Measurements from ENCODE around the gene SDF2L1. TPM values are rescaled to one million over a fixed set of nuclear protein-coding genes. Genes with fewer than 3 reads are reported as not detected.
"Not testable (repeated sequence)": the region's sequence is repeated elsewhere in the genome, so short reads cannot be mapped to it uniquely, and the experiment has no call there.

The SDF2L1 gene
- total RNA-seq, 2 experiments from 2014 or later, result 78.7 to 79.1 TPM

DNA sequence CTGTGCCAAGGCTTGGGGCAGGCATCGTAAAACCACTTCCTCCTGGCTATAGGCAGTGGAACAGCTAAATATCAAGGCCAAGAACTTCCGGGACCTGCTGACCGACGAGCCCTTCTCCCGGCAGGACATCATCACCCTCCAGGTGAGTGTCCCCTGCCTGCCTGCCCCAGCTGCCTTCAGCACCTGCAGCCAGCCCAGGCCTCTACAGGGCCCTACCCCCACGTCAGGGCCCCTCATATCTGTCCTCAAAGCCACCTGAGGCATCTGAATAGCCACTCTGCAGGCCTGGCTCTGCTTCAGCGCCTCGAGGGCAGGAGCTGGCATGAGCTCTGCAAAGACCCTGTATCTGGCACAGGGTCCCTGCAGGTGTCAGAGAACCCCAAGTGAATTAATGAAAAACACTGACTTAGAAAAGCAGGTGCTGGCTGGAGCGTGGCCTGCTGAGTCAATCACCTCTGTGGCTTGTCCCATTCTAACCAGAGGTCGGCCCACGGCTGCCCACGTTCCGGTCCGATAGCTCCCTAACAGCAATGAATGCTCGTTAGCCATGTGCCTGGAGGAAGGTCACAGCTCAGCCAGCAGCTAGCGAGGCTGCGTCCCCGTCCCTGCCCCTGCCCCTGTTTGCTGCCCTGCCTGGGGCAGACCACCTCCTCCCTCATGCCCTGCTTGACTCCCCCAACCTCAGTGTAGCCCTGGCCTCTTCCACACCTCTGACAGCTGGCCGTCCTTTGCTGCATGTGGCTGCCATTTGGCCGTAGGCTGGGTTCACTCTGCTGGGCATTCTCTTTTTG, 40.5 kb downstream of the SDF2L1 start:
- ATAC-seq (no peak), DNase-seq (no peak)
- Mint-ChIP-seq H3K36me3 (peaks cover 1% of the 10 kb centered on the region), H3K9me3 (ENCODE audit: low read depth) (no peaks in the 10 kb centered on the region), H3K4me1 (no peaks in the 10 kb centered on the region), H3K27ac (no peak overlapping the region), H3K27me3 (no peaks in the 10 kb centered on the region), H3K4me3 (no peak overlapping the region)
- CTCF ChIA-PET, result no interaction called here

DNA sequence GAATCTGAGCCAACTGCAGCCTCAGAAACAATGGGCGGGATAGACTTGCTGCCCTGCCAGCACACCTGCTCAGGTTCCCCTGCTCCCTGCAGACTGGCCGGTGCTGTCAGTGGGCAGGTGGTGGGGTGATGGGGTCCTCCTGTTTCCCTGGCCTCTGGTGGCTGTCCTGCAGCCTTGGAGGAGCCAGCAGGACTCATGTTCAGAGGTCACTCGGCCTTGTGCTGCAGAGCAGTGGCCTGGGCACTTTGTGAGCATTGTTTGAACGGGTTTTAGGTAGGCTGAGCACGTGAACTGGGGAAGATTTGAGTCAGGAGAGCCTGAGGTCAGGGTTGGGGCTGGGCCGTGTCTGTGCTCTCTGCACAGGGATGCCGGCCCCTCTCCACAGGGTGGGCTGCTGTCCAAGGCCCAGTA, 41.3 kb downstream of the SDF2L1 start:
- DNase-seq (no peak), ATAC-seq (no peak)
- Mint-ChIP-seq H3K4me3 (no peak overlapping the region), H3K27ac (no peak overlapping the region), H3K27me3 (no peaks in the 10 kb centered on the region), H3K4me1 (no peaks in the 10 kb centered on the region), H3K9me3 (ENCODE audit: low read depth) (no peaks in the 10 kb centered on the region), H3K36me3 (no peaks in the 10 kb centered on the region)
- CTCF ChIA-PET, result no interaction called here

DNA sequence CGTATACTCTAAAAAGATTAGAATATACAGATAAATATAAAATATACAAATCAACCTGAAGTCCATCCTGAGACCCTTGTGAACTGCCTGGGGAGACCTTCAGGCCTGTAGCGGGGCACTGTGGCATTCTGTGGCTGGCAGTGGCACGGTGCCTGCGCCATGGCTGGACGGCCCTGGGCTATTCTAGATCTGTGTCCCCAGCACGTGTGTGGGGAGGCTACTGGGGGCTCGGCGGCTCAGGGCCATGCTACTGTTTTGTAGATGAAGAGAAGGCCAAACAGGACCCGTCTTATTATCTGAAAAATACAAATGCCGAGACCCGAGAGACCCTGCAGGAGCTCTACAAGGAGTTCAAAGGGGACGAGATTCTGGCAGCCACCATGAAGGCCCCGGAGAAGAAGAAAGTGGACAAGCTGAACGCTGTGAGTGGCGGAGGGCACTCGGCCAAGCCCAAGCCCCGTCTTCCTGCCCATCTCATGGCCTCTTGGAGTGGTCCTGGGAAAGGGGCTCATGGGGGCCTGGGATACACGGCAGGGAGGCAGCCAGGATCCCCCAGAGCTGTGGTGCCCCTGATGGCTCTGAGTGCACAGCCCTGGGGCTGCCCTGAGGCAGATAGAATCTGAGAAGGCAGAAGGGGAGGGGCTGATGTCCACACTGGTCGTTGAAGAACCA, 42.5 kb downstream of the SDF2L1 start:
- Mint-ChIP-seq H3K27me3 (no peaks in the 10 kb centered on the region), H3K9me3 (ENCODE audit: low read depth) (no peaks in the 10 kb centered on the region), H3K4me3 (no peak overlapping the region), H3K27ac (no peak overlapping the region), H3K4me1 (peaks cover 8% of the 10 kb centered on the region), H3K36me3 (peaks cover 2% of the 10 kb centered on the region)
- CTCF ChIA-PET, result interaction anchor here (0.7 kb wide), 1 partner anchor 35 kb away, joined by 4 read pairs; no protein-coding TSS in a partner anchor
- no peak for DNase-seq
- ATAC-seq, result no peak

GRCh38 chr22:21685164-21685513, 43.0 kb downstream of the SDF2L1 start:
- Mint-ChIP-seq H3K27ac (no peak overlapping the region), H3K9me3 (ENCODE audit: low read depth) (no peaks in the 10 kb centered on the region), H3K4me1 (peaks cover 13% of the 10 kb centered on the region), H3K36me3 (peaks cover 4% of the 10 kb centered on the region), H3K27me3 (no peaks in the 10 kb centered on the region), H3K4me3 (no peak overlapping the region)
- DNase-seq (no peak), ATAC-seq (no peak)
- CTCF ChIA-PET, result no interaction called here

- peaks cover 9% of the 10 kb centered on the region for H3K36me3 Mint-ChIP-seq
- no peak for DNase-seq
- CTCF ChIA-PET, result no interaction called here
- H3K27me3 Mint-ChIP-seq, result no peaks in the 10 kb centered on the region
- ATAC-seq, result no peak
- H3K27ac Mint-ChIP-seq, result no peak overlapping the region
- H3K9me3 Mint-ChIP-seq (ENCODE audit: low read depth), result no peaks in the 10 kb centered on the region
- peaks cover 19% of the 10 kb centered on the region for H3K4me1 Mint-ChIP-seq
- no peak overlapping the region for H3K4me3 Mint-ChIP-seq
Observed at GRCh38 chr22:21686193-21686608, 44.1 kb downstream of the SDF2L1 start.

GRCh38 chr22:21686634-21687393, 44.7 kb downstream of the SDF2L1 start:
- Mint-ChIP-seq H3K27ac (no peak overlapping the region), H3K4me1 (peaks cover 19% of the 10 kb centered on the region), H3K27me3 (no peaks in the 10 kb centered on the region), H3K36me3 (peaks cover 12% of the 10 kb centered on the region), H3K9me3 (ENCODE audit: low read depth) (no peaks in the 10 kb centered on the region), H3K4me3 (no peak overlapping the region)
- DNase-seq (no peak), ATAC-seq (no peak)
- CTCF ChIA-PET, result interaction anchor here (0.6 kb wide), 1 partner anchor 63 kb away, joined by 4 read pairs; no protein-coding TSS in a partner anchor

GRCh38 chr22:21687685-21688259, 45.7 kb downstream of the SDF2L1 start:
- Mint-ChIP-seq H3K4me1 (peaks cover 19% of the 10 kb centered on the region), H3K27me3 (no peaks in the 10 kb centered on the region), H3K27ac (no peak overlapping the region), H3K36me3 (peaks cover 13% of the 10 kb centered on the region), H3K4me3 (no peak overlapping the region), H3K9me3 (ENCODE audit: low read depth) (no peaks in the 10 kb centered on the region)
- ATAC-seq, result no peak
- CTCF ChIA-PET, result interaction anchor here (0.6 kb wide), 1 partner anchor 64 kb away, joined by 4 read pairs; no protein-coding TSS in a partner anchor
- DNase-seq, result no peak

DNA sequence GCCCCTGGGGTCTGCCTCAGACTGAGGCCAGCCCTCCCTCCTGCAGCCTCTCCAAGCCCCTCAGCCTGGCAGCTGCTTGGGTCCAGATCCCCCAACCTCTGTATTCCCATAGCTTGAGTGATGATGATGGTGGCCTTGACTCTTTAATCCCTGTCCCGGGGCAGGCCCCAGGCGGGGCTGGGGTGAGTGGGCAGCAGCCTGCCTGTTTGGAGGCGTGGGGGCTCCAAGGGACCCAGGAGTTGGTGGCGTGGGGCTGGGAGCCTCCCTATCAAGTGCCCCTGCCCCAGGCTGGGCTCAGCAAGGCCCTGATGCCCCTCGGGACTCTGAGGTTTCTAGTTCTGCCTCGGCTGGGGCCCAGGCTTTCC, 46.2 kb downstream of the SDF2L1 start:
- CTCF ChIA-PET, result no interaction called here
- no peaks in the 10 kb centered on the region for H3K27me3 Mint-ChIP-seq
- no peaks in the 10 kb centered on the region for H3K9me3 Mint-ChIP-seq (ENCODE audit: low read depth)
- H3K4me3 Mint-ChIP-seq, result no peak overlapping the region
- DNase-seq (no peak), ATAC-seq (no peak)
- H3K4me1 Mint-ChIP-seq, result peaks cover 19% of the 10 kb centered on the region
- H3K36me3 Mint-ChIP-seq, result peaks cover 14% of the 10 kb centered on the region
- no peak overlapping the region for H3K27ac Mint-ChIP-seq

GRCh38 chr22:21688706-21689381, 46.7 kb downstream of the SDF2L1 start:
- CTCF ChIA-PET, result interaction anchor here (1.5 kb wide), 1 partner anchor 21 kb away, joined by 3 read pairs; no protein-coding TSS in a partner anchor
- no peak overlapping the region for H3K4me3 Mint-ChIP-seq
- peaks cover 19% of the 10 kb centered on the region for H3K4me1 Mint-ChIP-seq
- H3K36me3 Mint-ChIP-seq, result peaks cover 14% of the 10 kb centered on the region
- no peak for DNase-seq
- H3K9me3 Mint-ChIP-seq (ENCODE audit: low read depth), result no peaks in the 10 kb centered on the region
- no peaks in the 10 kb centered on the region for H3K27me3 Mint-ChIP-seq
- peak overlapping the region; percentile 54 for H3K27ac Mint-ChIP-seq
- no peak for ATAC-seq

GRCh38 chr22:21690401-21690801, 48.3 kb downstream of the SDF2L1 start:
- peak overlapping the region; percentile 56 for H3K27ac Mint-ChIP-seq
- CTCF ChIA-PET, result interaction anchor here (1.5 kb wide), 1 partner anchor 20 kb away, joined by 3 read pairs; no protein-coding TSS in a partner anchor
- DNase-seq (no peak), ATAC-seq (no peak)
- H3K27me3 Mint-ChIP-seq, result no peaks in the 10 kb centered on the region
- H3K9me3 Mint-ChIP-seq (ENCODE audit: low read depth), result no peaks in the 10 kb centered on the region
- peaks cover 19% of the 10 kb centered on the region for H3K4me1 Mint-ChIP-seq
- no peak overlapping the region for H3K4me3 Mint-ChIP-seq
- peaks cover 14% of the 10 kb centered on the region for H3K36me3 Mint-ChIP-seq

GRCh38 chr22:21691816-21692215, 49.7 kb downstream of the SDF2L1 start:
- ATAC-seq (no peak), DNase-seq (no peak)
- CTCF ChIA-PET, result interaction anchor here (1.2 kb wide), 1 partner anchor 45 kb away, joined by 3 read pairs; no protein-coding TSS in a partner anchor
- no peak overlapping the region for H3K4me3 Mint-ChIP-seq
- H3K9me3 Mint-ChIP-seq (ENCODE audit: low read depth), result no peaks in the 10 kb centered on the region
- no peak overlapping the region for H3K27ac Mint-ChIP-seq
- peaks cover 19% of the 10 kb centered on the region for H3K4me1 Mint-ChIP-seq
- H3K27me3 Mint-ChIP-seq, result no peaks in the 10 kb centered on the region
- H3K36me3 Mint-ChIP-seq, result peaks cover 17% of the 10 kb centered on the region

GRCh38 chr22:21692856-21693255, 50.8 kb downstream of the SDF2L1 start:
- H3K9me3 Mint-ChIP-seq (ENCODE audit: low read depth); DNase-seq; H3K27me3 Mint-ChIP-seq; ATAC-seq; CTCF ChIA-PET; H3K4me3 Mint-ChIP-seq: not testable (repeated sequence)
- H3K4me1 Mint-ChIP-seq, result peaks cover 19% of the 10 kb centered on the region
- peak overlapping the region; percentile 28 for H3K27ac Mint-ChIP-seq
- peaks cover 19% of the 10 kb centered on the region for H3K36me3 Mint-ChIP-seq

Measured in activated CD8-positive, alpha-beta memory T cell treated with anti-CD3 and anti-CD28 coated beads, Interleukin-2, amount 10 ng/mL, durations not matched to agents 7 days and 5 days (primary cell).